ENCODE measurements around the gene PITPNM1. TPM values are rescaled to one million over a fixed set of nuclear protein-coding genes. Genes with fewer than 3 reads are reported as not detected.

The PITPNM1 gene
- total and polyA plus RNA-seq, 2 of the 13 experiments (the other 11 are each of a cell fraction or from before 2014, with no cell fraction given) = 8.2 to 8.5 TPM

GRCh38 chr11:67482827-67483798 lies 22.1 kb downstream of the PITPNM1 start, which contains the start of gene AIP (continued):
- TF ChIP-seq DMTF1 (CRISPR knock-in tag; IDR thresholded peaks at IDR 0.05) (peak; percentile 88; the same call in 1 of the 2 replicates), MAX (IDR thresholded peaks at IDR 0.05) (peak; percentile 100), IRX3 (CRISPR knock-in tag; IDR thresholded peaks at IDR 0.05; ENCODE audit: borderline replicate concordance, low read depth) (peak; percentile 99), ERF (CRISPR knock-in tag; IDR thresholded peaks at IDR 0.05) (peak; percentile 91), ZNF576 (CRISPR knock-in tag; IDR thresholded peaks at IDR 0.05) (0 out of 2 replicates have a peak, but pooled peaks have one; percentile 56), MLXIP (CRISPR knock-in tag; IDR thresholded peaks at IDR 0.05; ENCODE audit: borderline replicate concordance) (peak; percentile 87; the same call in 1 of the 2 replicates), ZSCAN30 (CRISPR knock-in tag; IDR thresholded peaks at IDR 0.05) (peak; percentile 97; the same call in 1 of the 2 replicates), CCAR2 (optimal IDR thresholded peaks at IDR 0.05; ENCODE audit: low read depth, low read length) (no peak), SP1 (IDR thresholded peaks at IDR 0.05) (no peak), SP1 (CRISPR knock-in tag; IDR thresholded peaks at IDR 0.05) (peak; percentile 64), ZNF503 (CRISPR knock-in tag; IDR thresholded peaks at IDR 0.05) (peak; percentile 72; the same call in 1 of the 2 replicates), KLF12 (CRISPR knock-in tag; IDR thresholded peaks at IDR 0.05; ENCODE audit: borderline replicate concordance) (peak; percentile 49; the same call in 1 of the 2 replicates), ZMAT3 (CRISPR knock-in tag; conservative IDR thresholded peaks at IDR 0.05) (peak; percentile 99), MXD1 (CRISPR knock-in tag; IDR thresholded peaks at IDR 0.05) (peak; percentile 92), POLR2AphosphoS2 (IDR thresholded peaks at IDR 0.05; ENCODE audit: low read depth, low read length) (no peak), MYNN (CRISPR knock-in tag; IDR thresholded peaks at IDR 0.05; ENCODE audit: low read depth) (peak; percentile 90; the same call in 1 of the 2 replicates), ZNF567 (CRISPR knock-in tag; IDR thresholded peaks at IDR 0.05; ENCODE audit: borderline replicate concordance) (peak; percentile 95; the same call in 1 of the 2 replicates), CENPX (CRISPR knock-in tag; IDR thresholded peaks at IDR 0.05) (no peak), ZSCAN31 (CRISPR knock-in tag; IDR thresholded peaks at IDR 0.05; ENCODE audit: low read depth) (peak; percentile 96), MAFF (IDR thresholded peaks at IDR 0.05; ENCODE audit: low read depth, low read length) (no peak), SSRP1 (CRISPR knock-in tag; IDR thresholded peaks at IDR 0.05) (no peak)

All from HepG2 (cell line).